Right lobe of liver (tissue), 4 donors: ENCODE measurements around the gene PIRT.

Source experiments
- POLR2A ChIP-seq: fragments of 450-650 bp; IDR thresholded peaks from one replicate; pipeline ENCODE4 v1.6.1; 2017; ENCODE audit warnings: antibody characterized with exemption, mild to moderate bottlenecking
- TF ChIP-seq, protein P1 (sequence below), 4 donors: fragments of 200-600 bp in 3 of 4; fragments of 450-650 bp in 1 of 4; IDR thresholded peaks; one replicate each; pipeline versions ENCODE4 v1.5.1 to v1.8.0; 2016 to 2022; ENCODE audit warnings: antibody characterized with exemption in 4 of 4, mild to moderate bottlenecking in 2 of 4
- donor health status: DM: no; HTN: no; CAD: no.
- donor health status: DM: no; HTN: no; CAD: no.
- donor health status: DM: no; HTN: yes; CAD: no.

DNA sequence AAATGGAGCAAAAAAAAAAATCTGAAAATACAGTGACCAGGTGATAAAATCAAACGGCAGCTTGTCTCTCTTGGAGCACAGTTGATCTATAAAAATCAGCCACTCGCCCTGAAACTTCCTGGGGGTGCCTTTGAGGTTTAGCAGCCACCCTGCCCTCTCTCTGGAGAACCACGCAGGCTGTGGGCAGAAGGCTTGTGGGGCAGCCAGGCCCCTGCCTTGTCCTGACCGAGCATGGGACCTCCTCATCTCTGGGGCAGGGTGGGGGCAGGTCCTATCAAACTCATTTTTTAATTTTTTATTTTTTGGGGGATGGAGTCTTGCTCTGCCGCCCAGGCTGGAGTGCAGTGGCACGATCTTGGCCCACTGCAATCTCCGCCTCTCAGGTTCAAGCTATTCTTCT lies 39.0 kb downstream of the PIRT start:
- TF ChIP-seq, protein P1, sequence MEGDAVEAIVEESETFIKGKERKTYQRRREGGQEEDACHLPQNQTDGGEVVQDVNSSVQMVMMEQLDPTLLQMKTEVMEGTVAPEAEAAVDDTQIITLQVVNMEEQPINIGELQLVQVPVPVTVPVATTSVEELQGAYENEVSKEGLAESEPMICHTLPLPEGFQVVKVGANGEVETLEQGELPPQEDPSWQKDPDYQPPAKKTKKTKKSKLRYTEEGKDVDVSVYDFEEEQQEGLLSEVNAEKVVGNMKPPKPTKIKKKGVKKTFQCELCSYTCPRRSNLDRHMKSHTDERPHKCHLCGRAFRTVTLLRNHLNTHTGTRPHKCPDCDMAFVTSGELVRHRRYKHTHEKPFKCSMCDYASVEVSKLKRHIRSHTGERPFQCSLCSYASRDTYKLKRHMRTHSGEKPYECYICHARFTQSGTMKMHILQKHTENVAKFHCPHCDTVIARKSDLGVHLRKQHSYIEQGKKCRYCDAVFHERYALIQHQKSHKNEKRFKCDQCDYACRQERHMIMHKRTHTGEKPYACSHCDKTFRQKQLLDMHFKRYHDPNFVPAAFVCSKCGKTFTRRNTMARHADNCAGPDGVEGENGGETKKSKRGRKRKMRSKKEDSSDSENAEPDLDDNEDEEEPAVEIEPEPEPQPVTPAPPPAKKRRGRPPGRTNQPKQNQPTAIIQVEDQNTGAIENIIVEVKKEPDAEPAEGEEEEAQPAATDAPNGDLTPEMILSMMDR (IDR thresholded peaks at IDR 0.05), result no peak
- no peak for TF ChIP-seq POLR2A
